Suppressor macrophage treated with lipopolysaccharide for 4 hours (primary cell): ENCODE measurements around the gene APPL2.

Source experiments
- DNase-seq: peaks from one replicate; pipeline ENCODE4 v3.0.0-alpha.2; 2020

APPL2 gene

GRCh38 chr12:105222284-105222655, 13.7 kb downstream of the APPL2 start:
- no peak for DNase-seq

- DNase-seq = no peak
Measured at GRCh38 chr12:105221583-105222283, 14.2 kb downstream of the APPL2 start.

GRCh38 chr12:105220929-105221290, 15.1 kb downstream of the APPL2 start:
- no peak for DNase-seq

GRCh38 chr12:105220150-105220928, 15.6 kb downstream of the APPL2 start:
- no peak for DNase-seq

- no peak for DNase-seq
Measured at GRCh38 chr12:105219261-105220028, 16.5 kb downstream of the APPL2 start.

- no peak for DNase-seq
Measured at GRCh38 chr12:105218434-105218833, 17.5 kb downstream of the APPL2 start.

GRCh38 chr12:105214670-105215375, 21.2 kb downstream of the APPL2 start:
- DNase-seq = no peak

GRCh38 chr12:105214148-105214547, 21.8 kb downstream of the APPL2 start:
- no peak for DNase-seq

GRCh38 chr12:105212438-105212837, 23.5 kb downstream of the APPL2 start:
- no peak for DNase-seq

- no peak for DNase-seq
Measured at GRCh38 chr12:105209091-105209490, 26.9 kb downstream of the APPL2 start.

- no peak for DNase-seq
Measured at GRCh38 chr12:105206686-105207374, 29.1 kb downstream of the APPL2 start.

- no peak for DNase-seq
Measured at GRCh38 chr12:105205322-105206048, 30.5 kb downstream of the APPL2 start.

- no peak for DNase-seq
Measured at GRCh38 chr12:105204916-105205315, 31.1 kb downstream of the APPL2 start.

- no peak for DNase-seq
Measured at GRCh38 chr12:105204127-105204526, 31.8 kb downstream of the APPL2 start.

GRCh38 chr12:105202202-105202601, 33.8 kb downstream of the APPL2 start:
- no peak for DNase-seq

- no peak for DNase-seq
Measured at GRCh38 chr12:105201299-105201698, 34.7 kb downstream of the APPL2 start.

- no peak for DNase-seq
Measured at GRCh38 chr12:105200385-105200784, 35.6 kb downstream of the APPL2 start.

- no peak for DNase-seq
Measured at GRCh38 chr12:105198961-105199360, 37.0 kb downstream of the APPL2 start.

GRCh38 chr12:105196090-105196489, 39.9 kb downstream of the APPL2 start:
- no peak for DNase-seq

- no peak for DNase-seq
Measured at GRCh38 chr12:105194947-105195346, 41.0 kb downstream of the APPL2 start.

GRCh38 chr12:105192624-105193225, 43.2 kb downstream of the APPL2 start:
- DNase-seq = no peak
